Measurements from ENCODE around the gene GTF2I.

DNA sequence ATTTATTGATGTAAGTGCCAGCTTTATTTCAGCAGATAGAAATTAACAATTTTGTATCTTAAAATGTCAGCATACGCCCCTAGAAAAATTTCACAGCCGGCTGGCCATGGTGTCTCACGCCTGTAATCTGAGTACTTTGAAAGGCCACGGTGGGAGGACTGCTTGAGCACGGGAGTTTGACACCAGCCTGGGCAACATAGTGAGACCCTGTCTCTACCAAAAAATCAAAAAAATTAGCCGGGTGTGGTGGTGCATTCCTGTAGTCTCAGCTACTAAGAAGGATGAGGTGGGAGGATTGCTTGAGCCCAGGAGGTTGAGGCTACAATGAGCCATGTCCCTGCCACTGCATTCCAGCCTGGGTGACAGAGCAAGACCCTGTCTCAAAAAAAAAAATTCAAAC lies 14.1 kb downstream of the GTF2I start:
- TF ChIP-seq, protein P1, sequence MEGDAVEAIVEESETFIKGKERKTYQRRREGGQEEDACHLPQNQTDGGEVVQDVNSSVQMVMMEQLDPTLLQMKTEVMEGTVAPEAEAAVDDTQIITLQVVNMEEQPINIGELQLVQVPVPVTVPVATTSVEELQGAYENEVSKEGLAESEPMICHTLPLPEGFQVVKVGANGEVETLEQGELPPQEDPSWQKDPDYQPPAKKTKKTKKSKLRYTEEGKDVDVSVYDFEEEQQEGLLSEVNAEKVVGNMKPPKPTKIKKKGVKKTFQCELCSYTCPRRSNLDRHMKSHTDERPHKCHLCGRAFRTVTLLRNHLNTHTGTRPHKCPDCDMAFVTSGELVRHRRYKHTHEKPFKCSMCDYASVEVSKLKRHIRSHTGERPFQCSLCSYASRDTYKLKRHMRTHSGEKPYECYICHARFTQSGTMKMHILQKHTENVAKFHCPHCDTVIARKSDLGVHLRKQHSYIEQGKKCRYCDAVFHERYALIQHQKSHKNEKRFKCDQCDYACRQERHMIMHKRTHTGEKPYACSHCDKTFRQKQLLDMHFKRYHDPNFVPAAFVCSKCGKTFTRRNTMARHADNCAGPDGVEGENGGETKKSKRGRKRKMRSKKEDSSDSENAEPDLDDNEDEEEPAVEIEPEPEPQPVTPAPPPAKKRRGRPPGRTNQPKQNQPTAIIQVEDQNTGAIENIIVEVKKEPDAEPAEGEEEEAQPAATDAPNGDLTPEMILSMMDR (IDR thresholded peaks at IDR 0.05; ENCODE audit: poor library complexity): no peak
- no peak for TF ChIP-seq EZH2 (IDR thresholded peaks at IDR 0.05; ENCODE audit: borderline replicate concordance)

Data from hepatocyte (in vitro differentiated cells).